ENCODE results near the gene TIMP2.

TIMP2 gene

GRCh38 chr17:78961571-78961970 is 36.4 kb upstream of the TIMP2 start:
- TF ChIP-seq, protein P1, sequence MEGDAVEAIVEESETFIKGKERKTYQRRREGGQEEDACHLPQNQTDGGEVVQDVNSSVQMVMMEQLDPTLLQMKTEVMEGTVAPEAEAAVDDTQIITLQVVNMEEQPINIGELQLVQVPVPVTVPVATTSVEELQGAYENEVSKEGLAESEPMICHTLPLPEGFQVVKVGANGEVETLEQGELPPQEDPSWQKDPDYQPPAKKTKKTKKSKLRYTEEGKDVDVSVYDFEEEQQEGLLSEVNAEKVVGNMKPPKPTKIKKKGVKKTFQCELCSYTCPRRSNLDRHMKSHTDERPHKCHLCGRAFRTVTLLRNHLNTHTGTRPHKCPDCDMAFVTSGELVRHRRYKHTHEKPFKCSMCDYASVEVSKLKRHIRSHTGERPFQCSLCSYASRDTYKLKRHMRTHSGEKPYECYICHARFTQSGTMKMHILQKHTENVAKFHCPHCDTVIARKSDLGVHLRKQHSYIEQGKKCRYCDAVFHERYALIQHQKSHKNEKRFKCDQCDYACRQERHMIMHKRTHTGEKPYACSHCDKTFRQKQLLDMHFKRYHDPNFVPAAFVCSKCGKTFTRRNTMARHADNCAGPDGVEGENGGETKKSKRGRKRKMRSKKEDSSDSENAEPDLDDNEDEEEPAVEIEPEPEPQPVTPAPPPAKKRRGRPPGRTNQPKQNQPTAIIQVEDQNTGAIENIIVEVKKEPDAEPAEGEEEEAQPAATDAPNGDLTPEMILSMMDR (IDR thresholded peaks at IDR 0.05), result no peak

DNA sequence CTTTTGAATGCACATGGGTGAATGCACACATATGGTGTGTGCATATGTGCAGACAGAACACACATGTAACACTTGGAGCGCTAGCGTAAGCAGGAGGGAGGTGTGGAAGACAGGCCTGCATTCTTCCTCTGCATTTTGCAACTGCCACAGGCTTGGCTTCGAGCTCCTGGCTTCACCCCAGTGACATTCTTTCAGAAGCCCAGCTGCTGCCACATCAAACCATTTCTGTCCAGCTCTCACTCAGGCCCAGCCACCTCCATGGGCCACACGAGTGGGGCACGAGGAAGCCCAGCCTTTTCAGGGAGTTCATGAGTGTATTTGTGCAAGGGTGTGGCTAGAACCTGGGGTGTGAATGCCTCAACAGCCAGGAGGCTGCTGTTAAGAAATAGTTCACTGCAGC is 35.7 kb upstream of the TIMP2 start:
- TF ChIP-seq, protein P1 (IDR thresholded peaks at IDR 0.05), result no peak

DNA sequence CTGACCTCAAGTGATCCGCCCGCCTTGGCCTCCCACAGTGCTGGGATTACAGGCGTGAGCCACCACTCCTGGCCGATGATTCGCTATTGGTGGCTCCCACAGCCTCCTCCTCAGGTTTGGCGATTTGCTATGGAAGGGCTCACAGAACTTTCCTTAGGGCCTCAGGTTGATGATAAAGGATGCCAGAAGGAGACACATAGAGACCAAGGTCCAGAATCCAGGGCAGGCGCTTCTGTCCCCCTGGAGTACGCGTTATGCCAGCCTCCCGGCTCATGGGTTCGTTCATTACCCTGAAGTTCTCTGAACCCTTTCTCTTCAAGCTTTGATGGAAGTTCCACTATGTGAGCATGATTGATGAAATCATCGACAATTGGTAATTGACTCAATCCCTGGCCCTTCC is 34.6 kb upstream of the TIMP2 start:
- TF ChIP-seq, protein P1 (IDR thresholded peaks at IDR 0.05), result no peak

DNA sequence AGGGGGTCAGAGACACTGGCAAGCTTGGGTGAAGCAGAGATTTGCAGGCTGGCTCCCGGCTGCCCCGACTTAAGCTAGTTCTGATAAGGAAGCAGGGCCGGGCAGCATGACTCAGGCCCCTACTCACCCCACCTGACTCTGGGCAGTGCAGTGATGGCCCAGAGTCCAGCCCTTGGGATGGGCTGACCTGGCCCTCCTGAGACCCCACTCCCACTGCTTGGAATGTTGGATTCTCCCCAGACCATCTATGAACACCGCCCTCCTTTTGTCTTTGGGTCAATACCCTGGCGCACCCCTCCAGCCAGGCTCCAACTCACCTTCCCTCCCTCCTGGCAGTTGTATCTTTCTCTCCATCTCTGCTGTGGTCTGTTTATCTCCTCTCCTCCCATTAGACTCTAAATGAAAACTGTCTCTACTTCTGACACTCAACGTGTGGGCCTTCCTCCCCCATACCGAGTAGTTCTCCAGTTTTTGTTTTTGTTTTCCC is 33.5 kb upstream of the TIMP2 start:
- TF ChIP-seq, protein P1 (IDR thresholded peaks at IDR 0.05), result no peak

GRCh38 chr17:78957128-78957527 is 31.9 kb upstream of the TIMP2 start:
- TF ChIP-seq, protein P1 (IDR thresholded peaks at IDR 0.05), result no peak

DNA sequence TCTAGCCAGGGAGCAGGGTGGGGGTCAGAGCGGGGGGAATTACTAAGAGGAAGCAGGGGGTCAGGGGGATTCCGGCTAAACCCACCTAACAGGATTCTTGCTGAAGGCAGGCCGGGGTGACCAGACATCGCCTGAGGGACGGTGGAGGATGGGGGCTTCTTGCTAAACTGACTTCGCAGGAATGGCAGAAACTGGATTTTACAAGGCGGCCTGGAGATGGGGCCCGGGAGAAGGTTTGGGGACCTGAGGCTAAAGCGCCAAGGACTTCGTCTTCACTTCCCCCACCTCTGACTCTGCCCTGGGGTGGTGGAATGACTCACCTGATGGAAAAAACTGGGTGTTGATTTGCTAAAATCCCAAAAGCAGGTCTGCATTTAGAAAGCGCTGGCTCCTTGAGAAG is 31.1 kb upstream of the TIMP2 start:
- TF ChIP-seq, protein P1 (IDR thresholded peaks at IDR 0.05), result no peak

DNA sequence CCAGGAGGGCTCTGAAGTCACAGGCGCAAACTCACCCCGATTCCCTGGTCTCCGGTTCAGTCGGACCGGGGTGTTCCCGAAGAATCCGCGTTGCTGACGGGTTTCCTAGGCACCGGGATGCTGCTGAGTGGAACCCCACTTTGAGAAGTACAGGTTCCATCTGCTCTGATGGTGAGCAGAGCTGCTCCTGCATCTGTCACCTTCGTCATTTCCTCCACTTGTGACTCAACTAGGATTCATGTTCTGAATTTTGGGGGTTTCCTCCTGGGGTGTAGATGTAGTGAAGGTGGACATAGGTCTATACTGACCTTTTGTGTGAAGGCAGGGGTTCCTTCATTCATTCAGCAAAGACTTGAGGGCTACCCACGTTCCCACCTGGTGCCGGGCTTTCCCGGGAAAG is 29.5 kb upstream of the TIMP2 start:
- TF ChIP-seq, protein P1 (IDR thresholded peaks at IDR 0.05), result no peak
